HG02678 (cell line): ENCODE results near the gene DZIP3.

ENCODE experiments used
- ATAC-seq: cut with Tn5 transposase; IDR thresholded peaks from one replicate; pipeline ENCODE4 v1.9.1; 2021; ENCODE audit warnings: mild to moderate bottlenecking, moderate library complexity; ENCODE audit not compliant: unreplicated experiment

The DZIP3 gene, protein sequence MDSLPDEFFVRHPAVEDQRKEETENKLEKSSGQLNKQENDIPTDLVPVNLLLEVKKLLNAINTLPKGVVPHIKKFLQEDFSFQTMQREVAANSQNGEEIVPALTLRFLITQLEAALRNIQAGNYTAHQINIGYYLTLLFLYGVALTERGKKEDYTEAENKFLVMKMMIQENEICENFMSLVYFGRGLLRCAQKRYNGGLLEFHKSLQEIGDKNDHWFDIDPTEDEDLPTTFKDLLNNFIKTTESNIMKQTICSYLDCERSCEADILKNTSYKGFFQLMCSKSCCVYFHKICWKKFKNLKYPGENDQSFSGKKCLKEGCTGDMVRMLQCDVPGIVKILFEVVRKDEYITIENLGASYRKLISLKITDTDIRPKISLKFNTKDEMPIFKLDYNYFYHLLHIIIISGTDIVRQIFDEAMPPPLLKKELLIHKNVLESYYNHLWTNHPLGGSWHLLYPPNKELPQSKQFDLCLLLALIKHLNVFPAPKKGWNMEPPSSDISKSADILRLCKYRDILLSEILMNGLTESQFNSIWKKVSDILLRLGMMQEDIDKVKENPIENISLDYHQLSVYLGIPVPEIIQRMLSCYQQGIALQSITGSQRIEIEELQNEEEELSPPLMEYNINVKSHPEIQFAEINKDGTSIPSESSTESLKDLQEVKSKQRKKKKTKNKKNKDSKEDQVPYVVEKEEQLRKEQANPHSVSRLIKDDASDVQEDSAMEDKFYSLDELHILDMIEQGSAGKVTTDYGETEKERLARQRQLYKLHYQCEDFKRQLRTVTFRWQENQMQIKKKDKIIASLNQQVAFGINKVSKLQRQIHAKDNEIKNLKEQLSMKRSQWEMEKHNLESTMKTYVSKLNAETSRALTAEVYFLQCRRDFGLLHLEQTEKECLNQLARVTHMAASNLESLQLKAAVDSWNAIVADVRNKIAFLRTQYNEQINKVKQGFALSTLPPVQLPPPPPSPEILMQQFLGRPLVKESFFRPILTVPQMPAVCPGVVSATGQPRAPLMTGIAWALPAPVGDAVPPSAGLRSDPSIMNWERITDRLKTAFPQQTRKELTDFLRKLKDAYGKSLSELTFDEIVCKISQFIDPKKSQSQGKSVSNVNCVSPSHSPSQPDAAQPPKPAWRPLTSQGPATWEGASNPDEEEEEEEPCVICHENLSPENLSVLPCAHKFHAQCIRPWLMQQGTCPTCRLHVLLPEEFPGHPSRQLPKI

DNA sequence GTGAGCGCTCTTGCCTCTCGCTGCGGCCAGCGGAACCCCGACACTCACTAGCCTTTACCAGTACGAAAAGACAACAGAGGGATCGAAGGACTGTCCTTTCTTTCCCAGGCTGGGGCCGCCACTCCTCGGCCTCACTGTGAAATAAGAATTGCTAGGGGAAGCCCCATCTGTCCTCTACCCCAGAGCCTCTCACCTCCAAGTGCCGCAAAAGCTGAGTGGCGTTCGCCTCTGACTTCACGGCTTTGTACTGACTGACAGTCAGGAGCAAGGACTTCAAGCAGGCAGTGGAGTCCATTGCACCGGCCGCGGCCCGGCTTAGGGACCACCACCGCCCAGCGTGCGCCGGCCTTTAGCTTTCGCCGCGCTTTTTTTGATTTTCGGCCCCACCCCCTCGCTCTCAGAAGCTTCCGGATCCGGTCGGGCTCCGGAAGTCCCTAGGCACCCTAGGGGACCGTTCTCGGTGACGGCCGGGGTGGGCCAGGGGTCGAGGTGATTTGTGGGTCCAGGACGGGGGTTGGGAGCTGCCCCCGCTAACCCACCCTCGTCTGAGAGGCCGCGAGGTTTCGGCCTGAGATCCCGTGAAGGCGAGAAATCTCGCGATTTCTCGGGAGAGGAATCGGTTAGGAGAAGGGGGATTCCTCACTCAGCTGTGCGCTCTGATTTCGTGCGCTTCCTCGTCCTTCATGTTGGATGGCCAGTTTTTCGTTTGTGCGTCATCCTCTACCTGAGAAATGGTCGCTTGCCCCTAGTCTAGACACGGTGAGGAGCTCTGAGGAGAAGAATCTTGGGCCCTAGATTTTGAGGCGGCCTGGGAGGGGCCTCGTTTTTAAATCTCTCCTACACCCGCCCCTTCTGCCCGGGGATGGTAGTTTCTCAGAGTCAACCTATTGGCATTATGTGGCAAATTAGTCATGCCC, at the start of gene DZIP3, which contains the start of gene CIP2A:
Gene DZIP3, plus strand, starts transcription at position 642 of the 917 bp plus-strand sequence. CDS start 15,685 bp downstream, outside the sequence.
Gene CIP2A, minus strand, starts transcription at position 358 of the 917 bp plus-strand sequence. Its CDS starts 63 bp downstream, at position 295.
- ATAC-seq: peak; percentile 93

DNA sequence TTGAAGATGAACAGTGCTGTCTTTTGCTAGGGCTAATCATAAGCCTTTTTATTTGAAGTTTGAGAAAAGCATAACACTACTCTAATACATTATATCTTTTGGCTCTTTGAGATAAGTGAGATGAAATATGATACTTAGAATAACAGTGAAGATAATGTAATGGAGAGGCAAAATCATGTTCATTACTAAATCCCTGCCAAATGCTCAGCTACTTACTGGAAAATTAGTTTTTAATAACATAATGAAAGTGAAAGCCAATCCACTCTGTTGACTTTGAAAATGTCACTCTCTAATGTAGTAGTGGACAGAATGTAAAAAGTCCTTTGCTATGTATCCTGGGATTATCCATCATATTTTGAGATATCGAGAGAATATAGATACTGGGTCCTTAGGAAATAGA, 43.3 kb upstream of the DZIP3 start:
- peak; percentile 46 for ATAC-seq

- no peak for ATAC-seq
Observed at GRCh38 chr3:108546692-108547091, 42.8 kb upstream of the DZIP3 start.

DNA sequence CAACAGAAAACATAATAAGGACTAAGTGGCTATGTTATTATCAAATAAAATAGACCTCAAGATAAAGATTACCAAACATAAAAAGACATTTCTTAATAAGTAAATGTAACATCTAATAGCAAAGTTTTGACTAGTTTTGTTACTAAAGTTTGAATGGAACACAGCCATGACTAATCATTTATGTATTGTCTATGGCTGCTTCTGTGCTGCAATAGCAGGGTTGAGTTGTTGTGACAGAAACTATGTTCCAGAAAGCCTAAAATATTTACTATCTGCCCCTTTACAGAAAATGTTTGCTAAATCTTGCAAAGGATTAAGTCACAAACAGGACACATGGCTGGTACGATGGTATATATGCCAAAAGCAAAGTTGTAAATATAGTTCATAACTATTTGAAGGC, 41.2 kb upstream of the DZIP3 start:
- ATAC-seq: no peak

- ATAC-seq: no peak
Observed at GRCh38 chr3:108548886-108549285, 40.6 kb upstream of the DZIP3 start.

DNA sequence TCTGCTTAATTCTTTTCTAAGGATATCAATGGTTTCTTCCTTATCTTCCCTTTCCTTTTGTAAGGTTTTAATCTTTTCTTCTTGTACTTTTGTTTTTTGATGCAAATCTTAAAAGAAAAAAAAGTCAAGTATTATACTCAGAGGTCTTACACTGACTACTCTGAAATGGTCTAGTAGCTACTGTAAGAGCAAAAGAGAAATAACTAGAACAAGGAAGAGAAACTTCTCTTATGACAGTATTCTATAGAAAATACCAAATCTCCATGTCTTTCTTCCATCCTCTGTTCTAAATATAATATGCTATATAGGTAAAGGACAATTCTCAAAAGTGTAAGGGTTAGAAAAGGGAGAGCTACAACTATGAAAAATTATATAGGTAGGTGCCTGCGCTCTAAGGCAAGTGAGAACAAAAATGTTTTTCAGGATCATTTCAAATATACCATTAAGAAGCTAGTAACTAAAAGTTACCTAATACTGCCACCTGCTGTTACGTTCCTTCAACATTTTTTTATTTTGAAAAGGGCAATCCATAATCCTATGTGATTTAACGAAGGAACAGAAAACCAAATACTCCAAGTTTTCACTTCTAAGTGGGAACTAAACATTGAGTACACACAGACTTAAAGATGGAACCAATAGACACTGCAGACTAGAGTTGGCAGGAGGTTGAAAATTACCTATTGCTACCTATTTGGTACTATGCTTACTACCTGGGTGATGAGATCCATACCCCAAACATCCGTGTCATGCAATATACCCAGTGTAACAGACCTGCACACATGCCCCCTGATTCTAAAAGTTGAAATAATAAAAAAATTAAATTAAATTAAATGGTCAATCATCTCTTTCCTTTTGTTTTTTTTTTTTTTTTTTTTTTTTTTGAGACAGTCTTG, 37.0 kb upstream of the DZIP3 start:
- ATAC-seq: peak; percentile 58

DNA sequence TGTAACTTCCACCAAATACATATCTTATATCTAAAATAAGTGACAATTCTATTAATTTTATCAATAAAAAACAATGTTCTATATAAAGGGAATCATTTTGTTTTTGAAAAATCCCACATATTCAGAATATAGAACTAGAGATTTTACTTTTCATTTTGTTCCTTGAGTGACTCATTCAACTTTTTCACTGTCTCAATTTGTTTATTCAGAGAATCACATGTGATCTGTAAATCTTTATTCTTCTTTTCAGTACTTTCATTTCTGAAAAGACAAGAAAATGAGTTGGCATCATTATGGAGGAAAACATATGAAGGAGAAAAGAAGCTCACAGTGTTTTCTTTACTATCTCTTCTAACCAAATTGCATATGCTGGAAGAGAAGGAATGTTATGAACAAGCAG, 35.3 kb upstream of the DZIP3 start:
- no peak for ATAC-seq

GRCh38 chr3:108554913-108555571, 34.5 kb upstream of the DZIP3 start:
- ATAC-seq: no peak

GRCh38 chr3:108555966-108556581, 33.4 kb upstream of the DZIP3 start:
- ATAC-seq: no peak

- no peak for ATAC-seq
Observed at GRCh38 chr3:108562565-108562964, 27.0 kb upstream of the DZIP3 start.

DNA sequence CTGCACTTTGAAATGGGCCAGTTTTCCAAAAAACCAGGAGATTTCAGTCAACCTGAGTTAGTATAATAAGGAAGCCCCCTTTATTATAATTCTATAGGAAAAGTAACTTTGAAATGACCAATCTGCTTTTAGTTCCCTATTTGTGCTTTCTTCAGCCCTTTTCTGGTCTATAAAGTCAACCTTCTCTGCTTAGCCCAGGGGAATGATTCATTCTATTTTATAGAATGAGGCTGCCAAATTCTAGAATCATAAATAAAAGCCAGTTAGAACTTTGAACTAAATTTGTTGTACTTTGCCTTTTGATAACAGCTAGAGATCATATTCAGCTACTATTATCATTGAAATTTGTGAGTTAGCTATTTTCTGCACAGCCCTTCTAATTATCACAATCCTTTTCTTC, 25.0 kb upstream of the DZIP3 start:
- ATAC-seq: no peak

- no peak for ATAC-seq
Observed at GRCh38 chr3:108565506-108565905, 24.0 kb upstream of the DZIP3 start.

- ATAC-seq: no peak
Observed at GRCh38 chr3:108566599-108566998, 22.9 kb upstream of the DZIP3 start.

DNA sequence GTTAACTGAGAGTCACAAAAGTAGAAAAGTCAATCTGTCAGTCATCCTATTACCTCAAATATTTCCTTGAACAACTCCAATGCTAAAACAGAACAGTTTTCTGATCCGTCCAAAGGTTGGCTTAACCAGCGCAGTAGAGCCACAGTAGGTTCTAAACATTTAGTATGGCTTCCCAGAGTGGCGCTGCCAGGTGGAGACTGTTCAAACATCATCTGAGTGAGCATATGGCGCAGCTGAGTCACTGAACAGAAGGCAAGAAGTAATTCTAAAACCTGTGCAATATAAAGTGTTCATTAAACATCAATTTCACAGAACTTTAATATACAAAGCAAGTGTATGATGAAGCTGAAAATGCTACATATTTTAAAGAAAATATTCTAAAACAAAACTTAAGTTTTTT, 20.2 kb upstream of the DZIP3 start:
- ATAC-seq: no peak

- ATAC-seq: no peak
Observed at GRCh38 chr3:108578064-108578463, 11.5 kb upstream of the DZIP3 start.

- ATAC-seq: no peak
Observed at GRCh38 chr3:108588601-108589000, 921 bp upstream of the DZIP3 start.

GRCh38 chr3:108589998-108590323, 439 bp downstream of the DZIP3 start:
- ATAC-seq: no peak

DNA sequence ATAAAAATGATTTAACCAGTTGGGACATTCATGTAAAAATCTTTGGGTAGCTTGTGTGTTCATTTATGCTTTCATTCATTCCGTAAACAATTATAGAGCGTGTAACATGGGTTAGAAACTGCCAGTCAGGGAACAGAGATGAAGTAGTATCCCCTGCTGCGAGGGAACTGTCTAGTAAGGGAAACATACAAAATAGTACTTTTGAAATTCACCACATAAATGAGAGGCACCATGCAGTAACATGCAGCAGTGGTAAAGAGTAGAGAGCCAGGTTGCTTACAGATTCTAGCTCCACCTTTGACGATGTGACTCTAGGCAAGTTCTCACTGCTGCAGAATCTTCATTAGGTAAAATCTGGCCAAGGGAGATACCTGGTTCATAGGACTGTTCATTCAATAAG, 938 bp downstream of the DZIP3 start:
- no peak for ATAC-seq
